A549 (cell line): ENCODE results near the gene CCDC34. TPM values are rescaled to one million over a fixed set of nuclear protein-coding genes. Genes with fewer than 3 reads are reported as not detected.
A peak's percentile ranks its signal among the peaks of the same experiment; 100 is the strongest.

Experiments
- ATAC-seq, 2 experiments: fragments of 200-7000 bp in 1 of 2; fragments of >200 bp in 1 of 2; cut with Nextera tagmentation in 1 of 2; cut with Tn5 transposase in 1 of 2; 3 replicates each; pipeline versions ENCODE4 v1.8.0 to v1.9.1; 2018 to 2020; ENCODE audit warnings: mild to moderate bottlenecking in 1 of 2, moderate library complexity in 1 of 2
- CTCF ChIA-PET: fragments of 300-600 bp; sonication (Branson Sonifier 250); formaldehyde crosslinking; extraction: SDS; loops from one replicate; lab custom pipeline; 2021; ENCODE audit warnings: antibody characterized with exemption, inconsistent platforms; lab: Yijun Ruan, JAX
- POLR2A ChIA-PET: fragments of 350-600 bp; formaldehyde crosslinking; extraction: SDS; loops from one replicate; lab custom pipeline; 2021; ENCODE audit warnings: antibody characterized with exemption, inconsistent platforms; lab: Yijun Ruan, JAX
- DNase-seq, 2 experiments: peaks; one replicate each; pipeline versions ENCODE4 v3.0.0 to v3.0.0-alpha.2; 2011 to 2016; ENCODE audit warnings: low read depth in 1 of 2, low spot score in 1 of 2
- FAIRE-seq: peaks from 2 replicates; lab custom pipeline; 2011; peaks lifted over from hg19 to GRCh38; lab: Jason Lieb, UNC
- H3K27ac ChIP-seq, 2 experiments: fragments of >200 bp; sonication (Bioruptor Twin); formaldehyde crosslinking; 3 replicates each; pipeline ENCODE4 v1.5.1; 2016 to 2017
- H3K4me1 ChIP-seq: fragments of >200 bp; sonication (Bioruptor Twin); formaldehyde crosslinking; 3 replicates; pipeline ENCODE4 v1.6.1; 2016
- H3K4me2 ChIP-seq: fragments of >200 bp; sonication (Bioruptor Twin); formaldehyde crosslinking; 3 replicates; pipeline ENCODE4 v1.6.1; 2016
- H3K4me3 ChIP-seq: fragments of >200 bp; sonication (Bioruptor Twin); formaldehyde crosslinking; 3 replicates; pipeline ENCODE4 v1.5.1; 2016
- H3K9me3 ChIP-seq: fragments of >200 bp; sonication (Bioruptor Twin); formaldehyde crosslinking; 3 replicates; pipeline ENCODE4 v1.6.1; 2016
- EHF ChIP-seq: fragments of 250-450 bp; sonication (Bioruptor Pico); IDR thresholded peaks from 2 replicates; pipeline ENCODE4 v1.5.0; 2020; ENCODE audit warnings: mild to moderate bottlenecking
- EP300 ChIP-seq, 2 experiments: fragments of >200 bp; sonication (Bioruptor Twin); formaldehyde crosslinking; IDR thresholded peaks; 2 replicates in 1 of 2; 3 replicates in 1 of 2; pipeline ENCODE4 v1.6.1; 2016 to 2017
- ESRRA ChIP-seq: fragments of 150-350 bp; IDR thresholded peaks from 2 replicates; pipeline ENCODE4 v1.6.1; 2014; ENCODE audit warnings: mild to moderate bottlenecking, low read length, borderline replicate concordance
- FOSB ChIP-seq: fragments of 250-450 bp; sonication (Bioruptor Pico); IDR thresholded peaks from 2 replicates; pipeline ENCODE4 v1.5.0; 2020; ENCODE audit warnings: mild to moderate bottlenecking, moderate library complexity
- FOXS1 ChIP-seq: fragments of 250-450 bp; sonication (Bioruptor Pico); IDR thresholded peaks from 2 replicates; pipeline ENCODE4 v1.5.0; 2020; ENCODE audit warnings: mild to moderate bottlenecking, moderate library complexity
- HOXB5 ChIP-seq: fragments of 250-450 bp; sonication (Bioruptor Pico); IDR thresholded peaks from 2 replicates; pipeline ENCODE4 v1.5.0; 2020; ENCODE audit warnings: mild to moderate bottlenecking, moderate library complexity
- JUN ChIP-seq, 2 experiments: fragments of >200 bp; sonication (Bioruptor Twin); formaldehyde crosslinking; IDR thresholded peaks; 2 replicates in 1 of 2; 3 replicates in 1 of 2; pipeline ENCODE4 v1.6.1; 2016 to 2017
- JUNB ChIP-seq: fragments of >200 bp; sonication (Bioruptor Twin); formaldehyde crosslinking; IDR thresholded peaks from 2 replicates; pipeline ENCODE4 v1.6.1; 2016
- MAFK ChIP-seq: fragments of 450-650 bp; IDR thresholded peaks from 2 replicates; pipeline ENCODE4 v1.6.1; 2014; ENCODE audit not compliant: partially characterized antibody
- NFE2L2 ChIP-seq: fragments of 150-350 bp; conservative IDR thresholded peaks from 2 replicates; pipeline ENCODE4 v1.6.1; 2014; ENCODE audit warnings: low read length
- RAD21 ChIP-seq, 2 experiments: fragments of >200 bp in 1 of 2; sonication (Bioruptor Twin) in 1 of 2; formaldehyde crosslinking in 1 of 2; IDR thresholded peaks in 1 of 2; conservative IDR thresholded peaks in 1 of 2; 2 replicates in 1 of 2; 3 replicates in 1 of 2; pipeline ENCODE4 v1.6.1; 2012 to 2018; ENCODE audit warnings: inconsistent platforms in 1 of 2
- RCOR1 ChIP-seq: fragments of 150-350 bp; IDR thresholded peaks from 2 replicates; pipeline ENCODE4 v1.6.1; 2014; ENCODE audit warnings: antibody characterized with exemption, low read length, low read depth
- RNF2 ChIP-seq: fragments of 200-600 bp; sonication (generic); IDR thresholded peaks from 2 replicates; pipeline ENCODE4 v1.6.1; 2016; ENCODE audit warnings: low read depth, mild to moderate bottlenecking, antibody characterized with exemption, moderate library complexity, borderline replicate concordance
- ZFP36 ChIP-seq: fragments of 450-650 bp; IDR thresholded peaks from 2 replicates; pipeline ENCODE4 v1.6.1; 2014; ENCODE audit warnings: borderline replicate concordance; ENCODE audit not compliant: partially characterized antibody
- polyA plus RNA-seq, 4 experiments: library from polyadenylated mRNA; depleted of rRNA in 3 of 4; stranded (reverse); fragments of >200 nt; fragmentation: RNase III in 1 of 4; extraction: RNeasy Plus Mini Kit Qiagen cat#74134 plus additional on column Dnase treatment in 1 of 4; gene quantifications; 2 replicates in 3 of 4; 3 replicates in 1 of 4; pipeline ENCODE4 v1.2.3, GENCODE V29; 2011 to 2017
- TF ChIP-seq, protein P1 (sequence below): fragments of 150-350 bp; IDR thresholded peaks from 2 replicates; pipeline ENCODE4 v1.6.1; 2014; ENCODE audit warnings: low read depth, mild to moderate bottlenecking, low read length
- TF ChIP-seq, protein P2 (sequence below): fragments of 200-600 bp; sonication (generic); IDR thresholded peaks from 2 replicates; pipeline ENCODE4 v1.6.1; 2016; ENCODE audit warnings: antibody characterized with exemption, mild to moderate bottlenecking, moderate library complexity

The CCDC34 gene
- polyA plus RNA-seq, 2 of the 4 experiments (the other 2 are of a cell fraction), result 32.0 to 35.9 TPM

DNA sequence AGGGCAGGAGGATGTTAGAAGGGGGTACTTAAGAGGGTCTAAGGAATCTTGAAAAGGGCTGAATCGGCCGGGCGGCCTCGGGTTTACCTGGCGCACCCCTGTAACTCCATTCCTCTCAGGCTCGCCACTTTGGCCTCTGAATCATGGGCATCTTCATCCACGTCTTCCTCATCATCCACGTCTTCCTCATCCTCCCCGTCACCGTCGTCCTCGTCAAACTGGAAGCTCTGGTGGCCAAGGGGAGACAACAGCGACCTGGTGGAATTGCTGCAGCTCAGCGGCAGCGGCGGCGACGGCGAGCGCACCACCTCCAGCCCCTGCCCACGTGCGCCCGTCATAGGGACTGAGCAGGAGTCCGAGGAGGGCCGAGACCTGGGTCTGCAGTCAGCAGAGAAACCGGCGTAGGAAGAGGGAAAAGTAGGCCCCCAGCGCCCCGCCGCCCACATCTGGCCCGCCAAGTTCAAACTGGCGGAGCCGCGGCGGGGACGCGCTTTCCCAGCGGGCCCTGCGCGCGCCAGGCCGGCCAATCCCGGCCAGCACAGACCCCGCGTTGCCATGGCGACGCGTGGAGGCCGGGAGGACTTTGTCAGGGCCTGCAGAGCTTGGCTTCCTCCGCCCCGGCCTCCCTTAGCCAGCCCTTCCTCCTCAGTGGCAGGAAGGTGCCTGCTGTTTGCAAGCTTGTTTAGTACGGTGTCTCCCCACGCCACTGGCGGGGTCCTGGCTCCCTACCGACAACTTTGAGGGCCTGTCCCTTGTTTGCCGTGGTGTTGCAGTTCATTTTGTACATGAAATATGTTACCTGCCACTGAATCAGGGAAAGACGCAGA is at the start of gene CCDC34 (continued):
- TF ChIP-seq EHF (CRISPR knock-in tag), result peak; percentile 24; the same call in 1 of the 2 replicates
- TF ChIP-seq, all 56 proteins: peak for 20

DNA sequence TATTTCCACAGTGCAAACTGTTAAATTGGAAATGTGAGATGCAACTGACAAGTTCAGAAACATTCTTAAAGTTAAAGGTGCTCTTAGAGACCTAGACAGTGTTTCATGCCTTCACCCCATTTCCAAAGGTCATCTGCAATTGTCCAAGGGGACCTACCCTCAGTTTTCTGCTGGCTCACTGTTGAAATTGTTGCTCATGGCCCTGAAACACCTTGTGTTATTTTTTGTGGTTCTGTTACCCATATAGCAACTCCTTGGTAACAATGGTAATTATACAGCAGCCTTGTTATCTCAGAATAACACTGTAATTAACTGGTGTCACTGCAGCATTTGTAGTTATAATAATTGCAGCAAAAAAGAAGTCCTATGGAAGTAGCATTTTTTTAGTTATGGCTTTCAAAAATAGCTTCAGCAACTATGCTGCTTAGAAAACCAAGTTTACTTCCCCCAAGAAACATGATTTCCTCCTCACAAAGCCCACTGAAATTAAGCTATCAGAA is 49.2 kb upstream of the CCDC34 start:
- CTCF ChIA-PET, result interaction anchor here (1.3 to 1.8 kb wide), 2 partner anchors 9 to 31 kb away, joined by 4 read pairs; no protein-coding TSS in a partner anchor
- Histone ChIP-seq H3K4me2 (no peak overlapping the region; the same call in 2 of the 3 replicates), H3K4me3 (no peak overlapping the region), H3K4me1 (peaks cover 79% of the 10 kb centered on the region), H3K9me3 (no peaks in the 10 kb centered on the region), H3K27ac (0 out of 6 replicates have a peak overlapping the region, but pooled peaks of 1 of the 2 experiments have one; percentile 9)
- no peak for FAIRE-seq
- POLR2A ChIA-PET, result no interaction called here
- TF ChIP-seq, protein P1, sequence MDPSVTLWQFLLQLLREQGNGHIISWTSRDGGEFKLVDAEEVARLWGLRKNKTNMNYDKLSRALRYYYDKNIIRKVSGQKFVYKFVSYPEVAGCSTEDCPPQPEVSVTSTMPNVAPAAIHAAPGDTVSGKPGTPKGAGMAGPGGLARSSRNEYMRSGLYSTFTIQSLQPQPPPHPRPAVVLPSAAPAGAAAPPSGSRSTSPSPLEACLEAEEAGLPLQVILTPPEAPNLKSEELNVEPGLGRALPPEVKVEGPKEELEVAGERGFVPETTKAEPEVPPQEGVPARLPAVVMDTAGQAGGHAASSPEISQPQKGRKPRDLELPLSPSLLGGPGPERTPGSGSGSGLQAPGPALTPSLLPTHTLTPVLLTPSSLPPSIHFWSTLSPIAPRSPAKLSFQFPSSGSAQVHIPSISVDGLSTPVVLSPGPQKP, result no peak
- TF ChIP-seq ZFP36 (no peak), EP300 (IDR thresholded peaks at IDR 0.05) (no peak), JUNB (no peak), RCOR1 (no peak), RNF2 (no peak), MAFK (no peak), NFE2L2 (no peak), ESRRA (no peak), FOXS1 (CRISPR knock-in tag) (no peak), JUN (IDR thresholded peaks at IDR 0.05) (no peak), RAD21 (conservative IDR thresholded peaks at IDR 0.05 in 1 of 2, IDR thresholded peaks at IDR 0.05 in 1 of 2) (no peak), FOSB (CRISPR knock-in tag) (no peak)
- TF ChIP-seq, protein P2, sequence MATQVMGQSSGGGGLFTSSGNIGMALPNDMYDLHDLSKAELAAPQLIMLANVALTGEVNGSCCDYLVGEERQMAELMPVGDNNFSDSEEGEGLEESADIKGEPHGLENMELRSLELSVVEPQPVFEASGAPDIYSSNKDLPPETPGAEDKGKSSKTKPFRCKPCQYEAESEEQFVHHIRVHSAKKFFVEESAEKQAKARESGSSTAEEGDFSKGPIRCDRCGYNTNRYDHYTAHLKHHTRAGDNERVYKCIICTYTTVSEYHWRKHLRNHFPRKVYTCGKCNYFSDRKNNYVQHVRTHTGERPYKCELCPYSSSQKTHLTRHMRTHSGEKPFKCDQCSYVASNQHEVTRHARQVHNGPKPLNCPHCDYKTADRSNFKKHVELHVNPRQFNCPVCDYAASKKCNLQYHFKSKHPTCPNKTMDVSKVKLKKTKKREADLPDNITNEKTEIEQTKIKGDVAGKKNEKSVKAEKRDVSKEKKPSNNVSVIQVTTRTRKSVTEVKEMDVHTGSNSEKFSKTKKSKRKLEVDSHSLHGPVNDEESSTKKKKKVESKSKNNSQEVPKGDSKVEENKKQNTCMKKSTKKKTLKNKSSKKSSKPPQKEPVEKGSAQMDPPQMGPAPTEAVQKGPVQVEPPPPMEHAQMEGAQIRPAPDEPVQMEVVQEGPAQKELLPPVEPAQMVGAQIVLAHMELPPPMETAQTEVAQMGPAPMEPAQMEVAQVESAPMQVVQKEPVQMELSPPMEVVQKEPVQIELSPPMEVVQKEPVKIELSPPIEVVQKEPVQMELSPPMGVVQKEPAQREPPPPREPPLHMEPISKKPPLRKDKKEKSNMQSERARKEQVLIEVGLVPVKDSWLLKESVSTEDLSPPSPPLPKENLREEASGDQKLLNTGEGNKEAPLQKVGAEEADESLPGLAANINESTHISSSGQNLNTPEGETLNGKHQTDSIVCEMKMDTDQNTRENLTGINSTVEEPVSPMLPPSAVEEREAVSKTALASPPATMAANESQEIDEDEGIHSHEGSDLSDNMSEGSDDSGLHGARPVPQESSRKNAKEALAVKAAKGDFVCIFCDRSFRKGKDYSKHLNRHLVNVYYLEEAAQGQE, result no peak
- TF ChIP-seq, all 56 proteins: peak for 0
- ATAC-seq, result no peak
- no peak for DNase-seq

DNA sequence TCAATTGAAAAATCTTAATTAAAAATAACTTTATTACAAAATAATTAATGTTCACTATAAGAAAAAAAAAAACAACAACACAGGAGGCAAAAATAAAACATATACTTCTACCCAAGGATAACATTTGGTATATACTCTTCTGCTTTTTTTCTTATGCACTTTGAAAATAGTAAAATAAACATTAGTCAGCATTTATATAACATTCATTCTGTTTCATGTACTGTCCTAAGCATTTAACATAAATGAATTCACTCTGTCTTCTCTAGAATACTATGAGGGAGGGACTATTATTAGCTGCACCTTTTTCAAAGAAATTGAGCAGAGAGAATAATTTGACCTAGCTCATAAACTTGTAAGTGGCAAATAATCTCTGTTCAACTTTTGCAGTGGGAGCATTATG is 48.3 kb upstream of the CCDC34 start:
- Histone ChIP-seq H3K4me1 (peaks cover 77% of the 10 kb centered on the region), H3K4me3 (no peak overlapping the region), H3K9me3 (no peaks in the 10 kb centered on the region), H3K27ac (no peak overlapping the region)
- no peak for ATAC-seq
- ChIA-PET POLR2A (no interaction called here), CTCF (no interaction called here)
- no peak for FAIRE-seq
- no peak for TF ChIP-seq HOXB5
- TF ChIP-seq MAFK, result peak; percentile 95
- TF ChIP-seq, all 56 proteins: peak for 1
- 0 out of 3 replicates have a peak overlapping the region, but pooled peaks have one; percentile 5 for H3K4me2 ChIP-seq
- DNase-seq, result no peak
